Stimulated activated naive CD8-positive, alpha-beta T cell treated with anti-CD3 and anti-CD28 coated beads, Interleukin-15, Interleukin-2, amounts not matched to agents 100 U/mL and 50 U/mL, for 24 hours (primary cell): ENCODE results near the gene NELFA.

Experiments used
- ATAC-seq: fragments of 150-1000 bp; cut with Tn5 transposase; one replicate; pipeline ENCODE4 v1.10.0; 2021
- DNase-seq: peaks from one replicate; pipeline ENCODE4 v3.0.0; 2021

Gene NELFA

GRCh38 chr4:2008921-2009650 lies at the start of gene NELFA:
Gene NELFA (minus strand): TSS chr4:2008974. CDS start chr4:2008959, 15 bp downstream.
- DNase-seq (peak; percentile 96), ATAC-seq (peak; percentile 83)

- ATAC-seq (no peak), DNase-seq (no peak)
Measured at GRCh38 chr4:2057382-2058065, 48.8 kb upstream of the NELFA start.

- DNase-seq (no peak), ATAC-seq (no peak)
Measured at GRCh38 chr4:2054217-2054616, 45.4 kb upstream of the NELFA start.

GRCh38 chr4:2051086-2051485 lies 42.3 kb upstream of the NELFA start:
- DNase-seq, result no peak
- no peak for ATAC-seq

GRCh38 chr4:2049811-2050210 lies 41.0 kb upstream of the NELFA start:
- no peak for ATAC-seq

GRCh38 chr4:2049381-2049780 lies 40.6 kb upstream of the NELFA start:
- DNase-seq (no peak), ATAC-seq (no peak)

More at GRCh38 chr4:2049811-2050210, 41.0 kb upstream of the NELFA start:
- DNase-seq, result no peak

- ATAC-seq, result no peak
- no peak for DNase-seq
Measured at GRCh38 chr4:2048831-2049230, 40.1 kb upstream of the NELFA start.

GRCh38 chr4:2047781-2048581 lies 39.2 kb upstream of the NELFA start:
- no peak for DNase-seq
- ATAC-seq, result no peak

- DNase-seq, result no peak
- ATAC-seq, result no peak
Measured at GRCh38 chr4:2047031-2047660, 38.4 kb upstream of the NELFA start.

GRCh38 chr4:2046031-2046961 lies 37.5 kb upstream of the NELFA start:
- ATAC-seq (no peak), DNase-seq (no peak)

- no peak for ATAC-seq
- DNase-seq, result no peak
Measured at GRCh38 chr4:2045518-2045951, 36.8 kb upstream of the NELFA start.

- ATAC-seq (no peak), DNase-seq (no peak)
Measured at GRCh38 chr4:2044542-2045517, 36.1 kb upstream of the NELFA start.

- DNase-seq (no peak), ATAC-seq (no peak)
Measured at GRCh38 chr4:2044119-2044485, 35.3 kb upstream of the NELFA start.

- DNase-seq, result no peak
- ATAC-seq, result no peak
Measured at GRCh38 chr4:2043396-2044118, 34.8 kb upstream of the NELFA start.

- ATAC-seq, result no peak
- no peak for DNase-seq
Measured at GRCh38 chr4:2042947-2043395, 34.2 kb upstream of the NELFA start.

- ATAC-seq (peak; percentile 50), DNase-seq (peak; percentile 50)
Measured at GRCh38 chr4:2042204-2042946, 33.6 kb upstream of the NELFA start.

GRCh38 chr4:2041239-2042130 lies 32.7 kb upstream of the NELFA start:
- ATAC-seq (peak; percentile 64), DNase-seq (peak; percentile 92)
